ENCODE results near the gene TSPAN5. TPM values are rescaled to one million over a fixed set of nuclear protein-coding genes. Genes with fewer than 3 reads are reported as not detected.
A peak's percentile ranks its signal among the peaks of the same experiment; 100 is the strongest.

TSPAN5 gene
- total and polyA plus RNA-seq, 2 of the 4 experiments (the other 2 are of a cell fraction), result 64.8 to 79.6 TPM

- peak overlapping the region; percentile 34; the same call in 1 of the 2 replicates for H2AK5ac ChIP-seq (ENCODE audit: low read depth, low read length)
Observed at GRCh38 chr4:98528882-98529281, 129.5 kb downstream of the TSPAN5 start.

More at GRCh38 chr4:98528882-98529281, 129.5 kb downstream of the TSPAN5 start:
- no peak overlapping the region for H4K5ac ChIP-seq (ENCODE audit: low read depth, low read length)
- no peak overlapping the region for H3K56ac ChIP-seq (ENCODE audit: extremely low read depth, insufficient read depth, low read length)
- 84% methylated on average over 2 of the region's 3 CpGs; no CpG with 5 or more reads in 1 of the 2 experiments for WGBS, 2 experiments (ENCODE audit: extremely low coverage in 2 of 2, insufficient read length in 1 of 2)
- no peaks in the 10 kb centered on the region; the same call in none of the 2 replicates for H4K20me1 ChIP-seq (ENCODE audit: insufficient read depth, low read length)
- 0 out of 2 replicates have a peak overlapping the region, but pooled peaks have one; percentile 14 for H3K14ac ChIP-seq (replicated peaks; ENCODE audit: low read depth, low read length)
- peak overlapping the region; percentile 74; the same call in 1 of the 3 replicates for H2BK15ac ChIP-seq (ENCODE audit: low read depth, low read length)
- peaks cover 13% of the 10 kb centered on the region for H3K4me1 ChIP-seq (ENCODE audit: control insufficient read depth, insufficient read depth, low read length)
- H3K27me3 ChIP-seq (ENCODE audit: control insufficient read depth, insufficient read depth, low read length), result no peaks in the 10 kb centered on the region
- no TSS peak for BruUV-seq (replicated peaks)
- H3K4me3 ChIP-seq (ENCODE audit: insufficient read depth, low read depth, low read length), result no peak overlapping the region
- intact Hi-C loops (cut with micrococcal nuclease) (no loop called here), dilution Hi-C loops (cut with HindIII; ENCODE audit: low sequenced_read_pairs, unreplicated experiment) (no loop called here), in situ Hi-C loops (cut with MboI; ENCODE audit: low sequenced_read_pairs) (no loop called here)
- H2BK5ac ChIP-seq (ENCODE audit: low read depth, low read length, poor library complexity, severe bottlenecking), result no peak overlapping the region
- no peaks in the 10 kb centered on the region for H3K9me3 ChIP-seq (ENCODE audit: control insufficient read depth, insufficient read depth, low read length)
- H3K9me1 ChIP-seq (ENCODE audit: insufficient read depth, low read length), result peaks cover 13% of the 10 kb centered on the region
- no peak overlapping the region for H3K4me2 ChIP-seq (ENCODE audit: low read depth, low read length)
- ATAC-seq (ENCODE audit: low read depth) (no peak), DNase-seq (no peak)
- H2BK20ac ChIP-seq (ENCODE audit: low read depth, low read length), result no peak overlapping the region
- CTCF ChIA-PET, result interaction anchor here (0.5 kb wide), 1 partner anchor 558 kb away, joined by 3 read pairs; no protein-coding TSS in a partner anchor
- H2AK9ac ChIP-seq (replicated peaks; ENCODE audit: low read depth, low read length, poor library complexity), result no peak overlapping the region
- H3K18ac ChIP-seq (ENCODE audit: low read depth, low read length), result no peak overlapping the region; the same call in 1 of the 2 replicates
- TF ChIP-seq CTCF (conservative IDR thresholded peaks at IDR 0.05; ENCODE audit: low read depth, low read length) (no peak), NFE2L2 (IDR thresholded peaks at IDR 0.05; ENCODE audit: low read depth, low read length) (no peak), CEBPB (IDR thresholded peaks at IDR 0.05; ENCODE audit: low read depth, low read length) (no peak), ELK1 (IDR thresholded peaks at IDR 0.05; ENCODE audit: borderline replicate concordance, low read depth, low read length) (no peak), POLR2A (IDR thresholded peaks at IDR 0.05; ENCODE audit: low read depth, low read length) (no peak), SMC3 (IDR thresholded peaks at IDR 0.05; ENCODE audit: low read depth, low read length) (no peak), MXI1 (IDR thresholded peaks at IDR 0.05; ENCODE audit: borderline replicate concordance, low read depth, low read length) (no peak), RCOR1 (IDR thresholded peaks at IDR 0.05; ENCODE audit: insufficient replicate concordance, low read length) (no peak), FOS (IDR thresholded peaks at IDR 0.05; ENCODE audit: low read depth, low read length) (no peak)
- no peak overlapping the region for H4K8ac ChIP-seq (ENCODE audit: low read depth in 2 of 2, low read length in 2 of 2)
- peaks cover 20 to 54% of the 10 kb centered on the region in 2 experiments for H3K79me1 ChIP-seq (ENCODE audit: low read depth in 1 of 2, low read length in 2 of 2)
- H2BK120ac ChIP-seq (ENCODE audit: low read depth, low read length), result no peak overlapping the region
- no peak overlapping the region for H3K9ac ChIP-seq (ENCODE audit: low read depth, low read length)
- no peak overlapping the region for H3K23ac ChIP-seq (ENCODE audit: low read depth, low read length)
- H4K91ac ChIP-seq (ENCODE audit: insufficient read depth, low read depth, low read length), result no peak overlapping the region
- no peak overlapping the region for H2AFZ ChIP-seq (replicated peaks; ENCODE audit: low read length, poor library complexity)
- POLR2A ChIA-PET (ENCODE audit: unreplicated experiment), result no interaction called here
- no peaks in the 10 kb centered on the region for H3K36me3 ChIP-seq (ENCODE audit: control insufficient read depth, insufficient read depth, low read length)
- no peak overlapping the region for H3K4ac ChIP-seq (ENCODE audit: low read depth, low read length)
- no peak overlapping the region for H3K27ac ChIP-seq (ENCODE audit: insufficient read depth, low read length)

All from IMR-90 (cell line).